ENCODE data around the gene TMPO.
A peak's percentile ranks its signal among the peaks of the same experiment; 100 is the strongest.

The TMPO gene

DNA sequence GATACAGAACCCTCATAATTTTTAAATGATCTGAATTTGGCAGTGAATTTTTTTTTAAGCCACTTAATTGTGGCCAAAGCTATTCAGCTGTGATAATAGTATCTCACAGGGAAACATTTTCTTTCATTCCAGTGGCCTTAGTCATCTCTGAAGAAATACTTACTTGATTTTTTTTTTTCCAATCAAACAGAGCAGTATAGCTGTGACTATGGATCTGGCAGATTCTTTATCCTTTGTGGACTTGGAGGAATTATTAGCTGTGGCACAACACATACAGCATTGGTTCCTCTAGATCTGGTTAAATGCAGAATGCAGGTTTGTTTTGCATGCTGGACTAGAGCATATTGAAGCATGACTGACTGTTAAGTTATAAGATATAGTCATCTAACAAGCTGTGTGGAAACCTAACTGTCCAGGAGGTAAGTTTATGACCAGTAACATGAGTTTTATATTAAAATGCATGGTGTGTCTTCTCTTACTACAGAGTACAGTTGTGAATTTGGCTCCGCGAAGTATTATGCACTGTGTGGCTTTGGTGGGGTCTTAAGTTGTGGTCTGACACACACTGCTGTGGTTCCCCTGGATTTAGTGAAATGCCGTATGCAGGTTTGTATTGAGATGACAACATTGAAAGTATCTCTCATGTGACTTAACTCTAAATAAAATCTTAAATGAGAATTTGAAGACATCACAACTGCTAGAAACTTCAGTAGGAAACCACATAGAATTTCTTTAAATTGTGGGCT, 80.0 kb downstream of the TMPO start:
- no peak overlapping the region for H3K27ac ChIP-seq (ENCODE audit: extremely low read depth, low read depth, low read length)
- CTCF ChIA-PET = interaction anchor here (0.6 to 3.0 kb wide), 7 partner anchors 9 to 426 kb away, joined by 3 to 18 read pairs (median 4); no protein-coding TSS in a partner anchor
- POLR2A ChIA-PET = interaction anchor here (0.8 to 2.9 kb wide), 9 partner anchors 11 to 80 kb away, joined by 3 to 26 read pairs (median 4); partner anchors contain the start of genes IKBIP and TMPO
- peaks cover 6% of the 10 kb centered on the region for H3K4me1 ChIP-seq (ENCODE audit: control insufficient read depth, insufficient read depth, low read length)
- H3K9me3 ChIP-seq (ENCODE audit: control insufficient read depth, insufficient read depth, low read depth, low read length) = no peaks in the 10 kb centered on the region
- TF ChIP-seq KLF10 (tag by site-specific recombination; IDR thresholded peaks at IDR 0.05) (no peak), GLIS1 (tag by site-specific recombination; IDR thresholded peaks at IDR 0.05) (peak; percentile 13; the same call in 1 of the 2 replicates), ZNF239 (tag by site-specific recombination; IDR thresholded peaks at IDR 0.05) (no peak), ZNF664 (tag by site-specific recombination; IDR thresholded peaks at IDR 0.05) (peak; percentile 69; the same call in 1 of the 2 replicates), ZEB2 (tag by site-specific recombination; IDR thresholded peaks at IDR 0.05) (no peak), ZBTB48 (tag by site-specific recombination; IDR thresholded peaks at IDR 0.05) (no peak), ZBTB17 (tag by site-specific recombination; IDR thresholded peaks at IDR 0.05) (no peak), HOXD13 (CRISPR knock-in tag; IDR thresholded peaks at IDR 0.05; ENCODE audit: borderline replicate concordance) (no peak), OSR2 (tag by site-specific recombination; IDR thresholded peaks at IDR 0.05) (no peak), ZNF23 (tag by site-specific recombination; IDR thresholded peaks at IDR 0.05; ENCODE audit: borderline replicate concordance) (no peak), MYNN (tag by site-specific recombination; IDR thresholded peaks at IDR 0.05; ENCODE audit: borderline replicate concordance) (no peak), ZNF777 (tag by site-specific recombination; IDR thresholded peaks at IDR 0.05; ENCODE audit: borderline replicate concordance) (no peak)
- TF ChIP-seq, protein P1, sequence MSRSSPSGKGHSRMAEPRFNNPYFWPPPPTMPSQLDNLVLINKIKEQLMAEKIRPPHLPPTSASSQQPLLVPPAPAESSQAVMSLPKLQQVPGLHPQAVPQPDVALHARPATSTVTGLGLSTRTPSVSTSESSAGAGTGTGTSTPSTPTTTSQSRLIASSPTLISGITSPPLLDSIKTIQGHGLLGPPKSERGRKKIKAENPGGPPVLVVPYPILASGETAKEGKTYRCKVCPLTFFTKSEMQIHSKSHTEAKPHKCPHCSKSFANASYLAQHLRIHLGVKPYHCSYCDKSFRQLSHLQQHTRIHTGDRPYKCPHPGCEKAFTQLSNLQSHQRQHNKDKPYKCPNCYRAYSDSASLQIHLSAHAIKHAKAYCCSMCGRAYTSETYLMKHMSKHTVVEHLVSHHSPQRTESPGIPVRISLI (tag by site-specific recombination; IDR thresholded peaks at IDR 0.05) = 0 out of 2 replicates have a peak, but pooled peaks have one; percentile 42
- TF ChIP-seq, protein P2, sequence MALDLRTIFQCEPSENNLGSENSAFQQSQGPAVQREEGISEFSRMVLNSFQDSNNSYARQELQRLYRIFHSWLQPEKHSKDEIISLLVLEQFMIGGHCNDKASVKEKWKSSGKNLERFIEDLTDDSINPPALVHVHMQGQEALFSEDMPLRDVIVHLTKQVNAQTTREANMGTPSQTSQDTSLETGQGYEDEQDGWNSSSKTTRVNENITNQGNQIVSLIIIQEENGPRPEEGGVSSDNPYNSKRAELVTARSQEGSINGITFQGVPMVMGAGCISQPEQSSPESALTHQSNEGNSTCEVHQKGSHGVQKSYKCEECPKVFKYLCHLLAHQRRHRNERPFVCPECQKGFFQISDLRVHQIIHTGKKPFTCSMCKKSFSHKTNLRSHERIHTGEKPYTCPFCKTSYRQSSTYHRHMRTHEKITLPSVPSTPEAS (tag by site-specific recombination; IDR thresholded peaks at IDR 0.05) = no peak
- TF ChIP-seq, protein P3, sequence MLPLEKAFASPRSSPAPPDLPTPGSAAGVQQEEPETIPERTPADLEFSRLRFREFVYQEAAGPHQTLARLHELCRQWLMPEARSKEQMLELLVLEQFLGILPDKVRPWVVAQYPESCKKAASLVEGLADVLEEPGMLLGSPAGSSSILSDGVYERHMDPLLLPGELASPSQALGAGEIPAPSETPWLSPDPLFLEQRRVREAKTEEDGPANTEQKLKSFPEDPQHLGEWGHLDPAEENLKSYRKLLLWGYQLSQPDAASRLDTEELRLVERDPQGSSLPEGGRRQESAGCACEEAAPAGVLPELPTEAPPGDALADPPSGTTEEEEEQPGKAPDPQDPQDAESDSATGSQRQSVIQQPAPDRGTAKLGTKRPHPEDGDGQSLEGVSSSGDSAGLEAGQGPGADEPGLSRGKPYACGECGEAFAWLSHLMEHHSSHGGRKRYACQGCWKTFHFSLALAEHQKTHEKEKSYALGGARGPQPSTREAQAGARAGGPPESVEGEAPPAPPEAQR (tag by site-specific recombination; IDR thresholded peaks at IDR 0.05) = no peak
- TF ChIP-seq, protein P4, sequence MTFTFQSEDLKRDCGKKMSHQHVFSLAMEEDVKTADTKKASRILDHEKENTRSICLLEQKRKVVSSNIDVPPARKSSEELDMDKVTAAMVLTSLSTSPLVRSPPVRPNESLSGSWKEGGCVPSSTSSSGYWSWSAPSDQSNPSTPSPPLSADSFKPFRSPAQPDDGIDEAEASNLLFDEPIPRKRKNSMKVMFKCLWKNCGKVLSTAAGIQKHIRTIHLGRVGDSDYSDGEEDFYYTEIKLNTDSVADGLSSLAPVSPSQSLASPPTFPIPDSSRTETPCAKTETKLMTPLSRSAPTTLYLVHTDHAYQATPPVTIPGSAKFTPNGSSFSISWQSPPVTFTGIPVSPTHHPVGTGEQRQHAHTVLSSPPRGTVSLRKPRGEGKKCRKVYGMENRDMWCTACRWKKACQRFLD (tag by site-specific recombination; IDR thresholded peaks at IDR 0.05) = no peak
- TF ChIP-seq, protein P5, sequence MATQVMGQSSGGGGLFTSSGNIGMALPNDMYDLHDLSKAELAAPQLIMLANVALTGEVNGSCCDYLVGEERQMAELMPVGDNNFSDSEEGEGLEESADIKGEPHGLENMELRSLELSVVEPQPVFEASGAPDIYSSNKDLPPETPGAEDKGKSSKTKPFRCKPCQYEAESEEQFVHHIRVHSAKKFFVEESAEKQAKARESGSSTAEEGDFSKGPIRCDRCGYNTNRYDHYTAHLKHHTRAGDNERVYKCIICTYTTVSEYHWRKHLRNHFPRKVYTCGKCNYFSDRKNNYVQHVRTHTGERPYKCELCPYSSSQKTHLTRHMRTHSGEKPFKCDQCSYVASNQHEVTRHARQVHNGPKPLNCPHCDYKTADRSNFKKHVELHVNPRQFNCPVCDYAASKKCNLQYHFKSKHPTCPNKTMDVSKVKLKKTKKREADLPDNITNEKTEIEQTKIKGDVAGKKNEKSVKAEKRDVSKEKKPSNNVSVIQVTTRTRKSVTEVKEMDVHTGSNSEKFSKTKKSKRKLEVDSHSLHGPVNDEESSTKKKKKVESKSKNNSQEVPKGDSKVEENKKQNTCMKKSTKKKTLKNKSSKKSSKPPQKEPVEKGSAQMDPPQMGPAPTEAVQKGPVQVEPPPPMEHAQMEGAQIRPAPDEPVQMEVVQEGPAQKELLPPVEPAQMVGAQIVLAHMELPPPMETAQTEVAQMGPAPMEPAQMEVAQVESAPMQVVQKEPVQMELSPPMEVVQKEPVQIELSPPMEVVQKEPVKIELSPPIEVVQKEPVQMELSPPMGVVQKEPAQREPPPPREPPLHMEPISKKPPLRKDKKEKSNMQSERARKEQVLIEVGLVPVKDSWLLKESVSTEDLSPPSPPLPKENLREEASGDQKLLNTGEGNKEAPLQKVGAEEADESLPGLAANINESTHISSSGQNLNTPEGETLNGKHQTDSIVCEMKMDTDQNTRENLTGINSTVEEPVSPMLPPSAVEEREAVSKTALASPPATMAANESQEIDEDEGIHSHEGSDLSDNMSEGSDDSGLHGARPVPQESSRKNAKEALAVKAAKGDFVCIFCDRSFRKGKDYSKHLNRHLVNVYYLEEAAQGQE (tag by site-specific recombination; IDR thresholded peaks at IDR 0.05) = no peak
- peak overlapping the region; percentile 95 for H3K4me3 ChIP-seq (ENCODE audit: low read depth, low read length)
- H3K36me3 ChIP-seq (ENCODE audit: control insufficient read depth in 2 of 2, insufficient read depth in 1 of 2, low read length in 2 of 2) = peaks cover 43 to 53% of the 10 kb centered on the region in 2 experiments
